ENCODE data around the gene UGT2B11. TPM values are rescaled to one million over a fixed set of nuclear protein-coding genes. Genes with fewer than 3 reads are reported as not detected.

UGT2B11 gene
- total and polyA plus RNA-seq, 2 donors = not detected

DNA sequence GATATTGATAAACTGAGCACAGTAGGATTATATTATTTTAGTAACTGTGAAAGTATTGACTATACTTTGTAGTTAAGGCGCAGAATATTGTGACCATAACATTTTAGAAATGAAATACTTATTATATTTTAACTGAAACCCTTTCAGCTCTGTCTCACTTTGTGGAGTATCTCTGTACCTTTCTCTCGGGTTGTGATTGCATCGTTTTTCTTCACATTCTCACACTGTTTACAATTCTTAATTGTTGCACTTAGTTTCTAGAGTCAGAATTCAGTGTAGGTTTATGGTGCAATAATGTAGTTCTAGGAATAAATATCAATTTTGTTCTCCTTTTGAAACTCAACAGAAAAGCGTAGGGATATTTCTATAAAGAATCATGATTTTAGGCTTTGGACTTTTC, 60.5 kb downstream of the UGT2B11 start:
- Histone ChIP-seq H3K27ac (ENCODE audit: low read depth) (no peak overlapping the region), H3K36me3 (ENCODE audit: insufficient read depth) (no peaks in the 10 kb centered on the region), H3K4me1 (ENCODE audit: insufficient read depth) (no peaks in the 10 kb centered on the region), H3K4me3 (ENCODE audit: low read depth, low read length) (no peak overlapping the region)
- WGBS = 85% methylated on average over 4 of the region's 4 CpGs
- DNase-seq (ENCODE audit: extremely low spot score) = no peak

Other genes with a start within 250 kb of the UGT2B11 start
- 0.48 TPM for gene UGT2B7, start 118.3 kb downstream of the UGT2B11 start, total RNA-seq
- 0.25 TPM for gene UGT2B7, start 118.3 kb downstream of the UGT2B11 start, polyA plus RNA-seq
- not detected for gene UGT2B28, start 65.7 kb upstream of the UGT2B11 start, total RNA-seq
- gene UGT2B28, start 65.7 kb upstream of the UGT2B11 start, polyA plus RNA-seq = not detected

Data from urinary bladder (tissue), 4 donors.